Stomach smooth muscle (tissue), 2 donors: ENCODE measurements around the gene CLEC10A.
"Not testable (repeated sequence)": the region's sequence is repeated elsewhere in the genome, so short reads cannot be mapped to it uniquely, and the experiment has no call there.

Source experiments
- H3K27ac ChIP-seq: one replicate; pipeline ENCODE4 v1.7.0; 2013; ENCODE audit warnings: mild to moderate bottlenecking, low read length, inconsistent platforms
- H3K27me3 ChIP-seq, 2 donors: one replicate each; pipeline ENCODE4 v1.7.0; 2013; ENCODE audit warnings: low read length in 2 of 2; ENCODE audit not compliant: insufficient read depth in 2 of 2, control insufficient read depth in 1 of 2
- H3K36me3 ChIP-seq, 2 donors: one replicate each; pipeline ENCODE4 v1.7.0; 2013; ENCODE audit warnings: low read length in 2 of 2; ENCODE audit not compliant: control insufficient read depth in 2 of 2, insufficient read depth in 2 of 2
- H3K4me1 ChIP-seq: one replicate; pipeline ENCODE4 v1.7.0; 2013; ENCODE audit warnings: low read length; ENCODE audit not compliant: control insufficient read depth, insufficient read depth
- H3K4me3 ChIP-seq, 2 donors: one replicate each; pipeline ENCODE4 v1.7.0; 2013; ENCODE audit warnings: low read length in 2 of 2
- H3K9ac ChIP-seq, 2 donors: one replicate each; pipeline ENCODE4 v1.7.0; 2013; ENCODE audit warnings: low read length in 2 of 2, mild to moderate bottlenecking in 1 of 2
- H3K9me3 ChIP-seq, 2 donors: one replicate each; pipeline ENCODE4 v1.7.0; 2013; ENCODE audit warnings: low read length in 2 of 2; ENCODE audit not compliant: control insufficient read depth in 2 of 2
- donor health status: healthy.
- donor health status: Pancreatic carcinoma.

The CLEC10A gene

GRCh38 chr17:7046725-7047397 is 33.2 kb downstream of the CLEC10A start:
- Histone ChIP-seq H3K4me1 (peaks cover 22% of the 10 kb centered on the region), H3K4me3 (peak overlapping the region; percentile 61 to 81), H3K27me3 (peaks cover 24 to 26% of the 10 kb centered on the region in 2 donors), H3K9ac (peak overlapping the region; percentile 42 to 53), H3K27ac (peak overlapping the region; percentile 46)
- not testable (repeated sequence) for H3K36me3 ChIP-seq, H3K9me3 ChIP-seq

- peak overlapping the region; percentile 61 to 81 for H3K4me3 ChIP-seq
- H3K9me3 ChIP-seq, result no peaks in the 10 kb centered on the region
- H3K9ac ChIP-seq, result peak overlapping the region; percentile 42 to 53
- H3K4me1 ChIP-seq, result peaks cover 22% of the 10 kb centered on the region
- H3K27me3 ChIP-seq, result peaks cover 27% of the 10 kb centered on the region in 2 donors
- no peaks in the 10 kb centered on the region for H3K36me3 ChIP-seq
- peak overlapping the region; percentile 46 for H3K27ac ChIP-seq
Measured at GRCh38 chr17:7046127-7046724, 33.8 kb downstream of the CLEC10A start.

GRCh38 chr17:7045492-7046126 is 34.4 kb downstream of the CLEC10A start:
- no peaks in the 10 kb centered on the region for H3K9me3 ChIP-seq
- H3K27me3 ChIP-seq, result peaks cover 27 to 29% of the 10 kb centered on the region in 2 donors
- H3K4me1 ChIP-seq, result peaks cover 22% of the 10 kb centered on the region
- H3K9ac ChIP-seq, result no peak overlapping the region
- no peaks in the 10 kb centered on the region for H3K36me3 ChIP-seq
- no peak overlapping the region for H3K27ac ChIP-seq
- peak overlapping the region; percentile 61 to 81 for H3K4me3 ChIP-seq

- no peaks in the 10 kb centered on the region for H3K9me3 ChIP-seq
- H3K27me3 ChIP-seq, result peaks cover 27% of the 10 kb centered on the region in 2 donors
- peak within 1 kb of the TSS; percentile 21 to 38 for H3K9ac ChIP-seq
- no peak within 1 kb of the TSS for H3K27ac ChIP-seq
- peak within 1 kb of the TSS; percentile 44 to 69 for H3K4me3 ChIP-seq
- peaks cover 22% of the 10 kb centered on the region for H3K4me1 ChIP-seq
- H3K36me3 ChIP-seq, result no peaks in the 10 kb centered on the region
Measured at GRCh38 chr17:7043497-7044198, 36.4 kb downstream of the CLEC10A start, which contains the start of gene SLC16A11. SLC16A11 (minus strand) TSS chr17:7044092; CDS start chr17:7043513, 579 bp downstream.

- Histone ChIP-seq H3K4me1 (peaks cover 22% of the 10 kb centered on the region), H3K4me3 (peak overlapping the region; percentile 44 to 69), H3K36me3 (no peaks in the 10 kb centered on the region), H3K9ac (peak overlapping the region in 1 of 2 donors; percentile 28), H3K27me3 (peaks cover 27% of the 10 kb centered on the region in 2 donors), H3K9me3 (no peaks in the 10 kb centered on the region), H3K27ac (no peak overlapping the region)
Measured at GRCh38 chr17:7043182-7043496, 36.9 kb downstream of the CLEC10A start.

GRCh38 chr17:7042501-7043181 is 37.4 kb downstream of the CLEC10A start:
- Histone ChIP-seq H3K4me1 (peaks cover 22% of the 10 kb centered on the region), H3K9me3 (no peaks in the 10 kb centered on the region), H3K4me3 (peak overlapping the region; percentile 44 to 69), H3K36me3 (no peaks in the 10 kb centered on the region), H3K27me3 (peaks cover 27% of the 10 kb centered on the region in 2 donors), H3K9ac (peak overlapping the region in 1 of 2 donors; percentile 28), H3K27ac (no peak overlapping the region)

- Histone ChIP-seq H3K4me1 (peaks cover 22% of the 10 kb centered on the region), H3K9me3 (no peaks in the 10 kb centered on the region), H3K9ac (no peak overlapping the region), H3K4me3 (no peak overlapping the region), H3K36me3 (no peaks in the 10 kb centered on the region), H3K27ac (no peak overlapping the region), H3K27me3 (peaks cover 27% of the 10 kb centered on the region in 2 donors)
Measured at GRCh38 chr17:7041607-7042500, 38.2 kb downstream of the CLEC10A start.

- Histone ChIP-seq H3K27me3 (peaks cover 35 to 41% of the 10 kb centered on the region in 2 donors), H3K4me1 (peaks cover 27% of the 10 kb centered on the region), H3K4me3 (no peak overlapping the region), H3K9ac (no peak overlapping the region), H3K9me3 (no peaks in the 10 kb centered on the region), H3K36me3 (no peaks in the 10 kb centered on the region), H3K27ac (no peak overlapping the region)
Measured at GRCh38 chr17:7039832-7040231, 40.2 kb downstream of the CLEC10A start.

GRCh38 chr17:7038025-7038862 is 41.8 kb downstream of the CLEC10A start:
- Histone ChIP-seq H3K4me3 (no peak overlapping the region), H3K27ac (no peak overlapping the region), H3K9ac (no peak overlapping the region), H3K4me1 (peaks cover 20% of the 10 kb centered on the region), H3K9me3 (no peaks in the 10 kb centered on the region), H3K27me3 (peaks cover 26 to 32% of the 10 kb centered on the region in 2 donors), H3K36me3 (no peaks in the 10 kb centered on the region)
